ENCODE measurements around the gene NOSTRIN.

- TF ChIP-seq POLR2AphosphoS5 (IDR thresholded peaks at IDR 0.05) (peak in 1 of 4 donors; percentile 43), CTCF (IDR thresholded peaks at IDR 0.05) (no peak), EP300 (IDR thresholded peaks at IDR 0.05) (no peak), POLR2A (IDR thresholded peaks at IDR 0.05) (no peak)
These were observed 5.7 kb upstream of the NOSTRIN start for GRCh38 chr2:168796583-168797285.

Data from sigmoid colon (tissue), 4 donors.